Hepatocyte (in vitro differentiated cells): ENCODE measurements around the gene NEK10.

Experiments used
- CTCF ChIP-seq: fragments of 200-600 bp; sonication (generic); IDR thresholded peaks from 2 replicates; pipeline ENCODE4 v1.5.1; 2016; ENCODE audit warnings: antibody characterized with exemption, mild to moderate bottlenecking; ENCODE audit not compliant: poor library complexity
- EZH2 ChIP-seq: fragments of 200-600 bp; sonication (generic); IDR thresholded peaks from 2 replicates; pipeline ENCODE4 v1.6.1; 2016; ENCODE audit warnings: antibody characterized with exemption, mild to moderate bottlenecking, borderline replicate concordance
- EZH2phosphoT487 ChIP-seq: fragments of 200-600 bp; sonication (generic); IDR thresholded peaks from one replicate; pipeline ENCODE4 v1.6.1; 2018; ENCODE audit warnings: antibody characterized with exemption, mild to moderate bottlenecking, low read depth, moderate library complexity; ENCODE audit not compliant: unreplicated experiment, severe bottlenecking

GRCh38 chr3:27317096-27317495 is 52.1 kb downstream of the NEK10 start:
- no peak for TF ChIP-seq EZH2
- TF ChIP-seq CTCF, result no peak
- TF ChIP-seq EZH2phosphoT487, result peak; percentile 92
